Transverse colon (tissue), 4 donors: ENCODE results near the gene COPA.

ENCODE experiments used
- EP300 ChIP-seq: sonication (generic); formaldehyde crosslinking; IDR thresholded peaks from one replicate; pipeline ENCODE4 v1.6.1; 2017; ENCODE audit warnings: antibody characterized with exemption, low read depth
- POLR2A ChIP-seq: fragments of 450-650 bp; IDR thresholded peaks from one replicate; pipeline ENCODE4 v1.6.1; 2016; ENCODE audit warnings: antibody characterized with exemption, mild to moderate bottlenecking, moderate library complexity
- POLR2AphosphoS5 ChIP-seq, 3 donors: sonication (generic); formaldehyde crosslinking; IDR thresholded peaks; one replicate each; pipeline ENCODE4 v1.6.1; 2016; ENCODE audit warnings: antibody characterized with exemption in 3 of 3
- TF ChIP-seq, protein P1 (sequence below), 5 experiments: fragments of 200-600 bp in 3 of 5; fragments of 450-650 bp in 2 of 5; sonication (generic) in 3 of 5; IDR thresholded peaks; 1 replicate in 2 of 5; 2 replicates in 3 of 5; pipeline ENCODE4 v1.5.1; 2016 to 2017; ENCODE audit warnings: antibody characterized with exemption in 5 of 5, inconsistent platforms in 3 of 5, mild to moderate bottlenecking in 2 of 5, moderate library complexity in 1 of 5

DNA sequence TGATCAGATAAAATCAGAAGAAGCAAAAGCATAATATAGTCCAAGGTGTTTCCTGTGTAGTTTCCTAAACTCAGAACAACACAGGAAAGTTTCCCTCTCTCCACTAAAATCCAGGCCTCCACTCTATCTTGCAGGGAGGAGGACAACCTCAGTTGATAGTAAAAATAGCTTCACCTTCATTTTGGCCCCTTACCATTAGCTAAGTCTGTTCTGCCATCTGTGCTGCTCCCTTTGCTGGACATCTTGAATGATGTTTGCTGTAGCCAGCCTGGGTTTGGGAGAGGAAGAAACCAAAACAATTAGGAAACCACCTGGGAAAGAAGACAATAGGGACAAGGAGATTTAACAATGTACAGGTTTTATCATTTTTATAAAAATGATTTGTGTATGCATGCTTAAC is 99.3 kb downstream of the COPA start:
- TF ChIP-seq, protein P1, sequence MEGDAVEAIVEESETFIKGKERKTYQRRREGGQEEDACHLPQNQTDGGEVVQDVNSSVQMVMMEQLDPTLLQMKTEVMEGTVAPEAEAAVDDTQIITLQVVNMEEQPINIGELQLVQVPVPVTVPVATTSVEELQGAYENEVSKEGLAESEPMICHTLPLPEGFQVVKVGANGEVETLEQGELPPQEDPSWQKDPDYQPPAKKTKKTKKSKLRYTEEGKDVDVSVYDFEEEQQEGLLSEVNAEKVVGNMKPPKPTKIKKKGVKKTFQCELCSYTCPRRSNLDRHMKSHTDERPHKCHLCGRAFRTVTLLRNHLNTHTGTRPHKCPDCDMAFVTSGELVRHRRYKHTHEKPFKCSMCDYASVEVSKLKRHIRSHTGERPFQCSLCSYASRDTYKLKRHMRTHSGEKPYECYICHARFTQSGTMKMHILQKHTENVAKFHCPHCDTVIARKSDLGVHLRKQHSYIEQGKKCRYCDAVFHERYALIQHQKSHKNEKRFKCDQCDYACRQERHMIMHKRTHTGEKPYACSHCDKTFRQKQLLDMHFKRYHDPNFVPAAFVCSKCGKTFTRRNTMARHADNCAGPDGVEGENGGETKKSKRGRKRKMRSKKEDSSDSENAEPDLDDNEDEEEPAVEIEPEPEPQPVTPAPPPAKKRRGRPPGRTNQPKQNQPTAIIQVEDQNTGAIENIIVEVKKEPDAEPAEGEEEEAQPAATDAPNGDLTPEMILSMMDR (IDR thresholded peaks at IDR 0.05) = no peak
- TF ChIP-seq POLR2A (no peak), POLR2AphosphoS5 (IDR thresholded peaks at IDR 0.05) (no peak), EP300 (no peak)
